Neural crest cell (in vitro differentiated cells): ENCODE results near the gene TXNDC15. TPM values are rescaled to one million over a fixed set of nuclear protein-coding genes. Genes with fewer than 3 reads are reported as not detected.

ENCODE experiments used
- DNase-seq: peaks from one replicate; pipeline ENCODE4 v3.0.0; 2021; ENCODE audit warnings: low read depth, mixed read lengths, low spot score
- H3K27ac Mint-ChIP-seq: one replicate; pipeline ENCODE4 v1.8.0; 2021; ENCODE audit warnings: mild to moderate bottlenecking, mixed read lengths; ENCODE audit not compliant: unreplicated experiment
- H3K27me3 Mint-ChIP-seq: 2 replicates; pipeline ENCODE4 v1.8.0; 2021; ENCODE audit warnings: low read depth, mild to moderate bottlenecking, mixed read lengths
- H3K36me3 Mint-ChIP-seq: 2 replicates; pipeline ENCODE4 v1.8.0; 2021; ENCODE audit warnings: low read depth, mild to moderate bottlenecking, mixed read lengths
- H3K4me1 Mint-ChIP-seq: 2 replicates; pipeline ENCODE4 v1.8.0; 2021; ENCODE audit warnings: mixed read lengths
- H3K4me3 Mint-ChIP-seq: one replicate; pipeline ENCODE4 v1.8.0; 2021; ENCODE audit warnings: mild to moderate bottlenecking, mixed read lengths
- H3K9me3 Mint-ChIP-seq: 2 replicates; pipeline ENCODE4 v1.8.0; 2021; ENCODE audit warnings: mixed read lengths
- CTCF ChIP-seq: fragments of 200-600 bp; sonication (generic); conservative IDR thresholded peaks from 2 replicates; pipeline ENCODE4 v1.5.0; 2021; ENCODE audit warnings: antibody characterized with exemption, mild to moderate bottlenecking
- total RNA-seq: library from RNA; stranded (reverse); gene quantifications from 2 replicates; pipeline ENCODE4 v1.2.1, GENCODE V29; 2021

TXNDC15 gene
- total RNA-seq, 1 donor from 2014 or later: 47.0 TPM

DNA sequence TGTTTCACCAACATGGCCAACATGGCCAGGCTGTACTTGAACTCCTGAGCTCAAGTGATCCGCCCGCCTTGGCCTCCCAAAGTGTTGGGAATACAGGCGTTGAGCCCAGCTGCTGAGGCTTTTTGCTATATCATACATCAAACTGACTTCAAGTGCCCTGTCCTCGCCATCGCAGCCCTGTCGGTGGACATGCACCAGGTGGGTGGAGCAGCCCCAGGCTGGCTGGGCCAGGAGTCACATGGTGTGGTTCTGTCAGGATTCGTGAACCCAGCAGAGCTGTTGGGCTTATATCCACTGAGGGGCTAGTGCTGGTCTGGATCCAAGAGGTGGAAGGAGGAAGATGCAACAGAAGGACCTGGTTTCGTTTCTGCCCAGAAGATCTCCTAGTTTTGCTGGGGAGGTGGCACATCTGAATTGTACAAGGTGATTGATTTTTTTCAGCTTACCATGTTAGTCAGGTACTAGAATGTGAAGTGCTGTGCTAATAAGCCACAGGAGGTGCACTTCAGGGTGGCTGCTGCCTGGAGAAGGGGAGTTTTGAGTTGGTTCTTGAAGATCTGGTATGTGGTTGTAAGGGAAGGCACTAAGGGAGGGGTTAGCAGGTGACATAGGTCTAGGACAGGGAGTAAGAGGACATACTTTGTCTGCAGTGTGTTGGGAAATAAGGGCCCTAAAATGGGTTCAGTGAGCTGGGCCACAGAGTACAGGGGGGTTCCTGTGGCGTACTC lies 46.8 kb downstream of the TXNDC15 start:
- TF ChIP-seq CTCF: no peak
- Mint-ChIP-seq H3K27ac (no peak overlapping the region), H3K36me3 (peaks cover 6% of the 10 kb centered on the region), H3K4me1 (no peaks in the 10 kb centered on the region), H3K4me3 (no peak overlapping the region), H3K27me3 (no peaks in the 10 kb centered on the region), H3K9me3 (no peaks in the 10 kb centered on the region)
- DNase-seq: no peak

DNA sequence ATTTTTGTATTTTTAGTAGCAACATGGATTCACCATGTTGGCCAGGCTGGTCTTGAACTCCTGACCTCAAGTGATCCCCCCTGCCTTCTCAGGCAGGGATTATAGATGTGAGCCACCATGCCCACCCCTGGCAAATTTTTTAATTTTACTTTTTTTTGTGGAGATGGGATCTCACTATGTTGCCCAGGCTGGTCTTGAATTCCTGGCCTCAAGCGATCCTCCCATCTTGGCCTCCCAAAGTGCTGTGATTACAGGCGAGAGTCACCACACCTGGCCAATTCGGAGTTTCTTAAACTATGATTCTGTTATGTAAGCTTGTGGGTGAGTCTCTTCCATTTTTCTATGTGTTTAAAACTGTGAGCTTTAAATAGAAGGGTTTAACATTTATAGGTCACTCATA lies 58.3 kb downstream of the TXNDC15 start:
- H3K4me3 Mint-ChIP-seq: no peak overlapping the region
- H3K9me3 Mint-ChIP-seq: no peaks in the 10 kb centered on the region
- H3K27ac Mint-ChIP-seq: no peak overlapping the region
- no peak for TF ChIP-seq CTCF
- no peaks in the 10 kb centered on the region for H3K4me1 Mint-ChIP-seq
- no peak for DNase-seq
- no peaks in the 10 kb centered on the region for H3K27me3 Mint-ChIP-seq
- H3K36me3 Mint-ChIP-seq: peaks cover 3% of the 10 kb centered on the region

DNA sequence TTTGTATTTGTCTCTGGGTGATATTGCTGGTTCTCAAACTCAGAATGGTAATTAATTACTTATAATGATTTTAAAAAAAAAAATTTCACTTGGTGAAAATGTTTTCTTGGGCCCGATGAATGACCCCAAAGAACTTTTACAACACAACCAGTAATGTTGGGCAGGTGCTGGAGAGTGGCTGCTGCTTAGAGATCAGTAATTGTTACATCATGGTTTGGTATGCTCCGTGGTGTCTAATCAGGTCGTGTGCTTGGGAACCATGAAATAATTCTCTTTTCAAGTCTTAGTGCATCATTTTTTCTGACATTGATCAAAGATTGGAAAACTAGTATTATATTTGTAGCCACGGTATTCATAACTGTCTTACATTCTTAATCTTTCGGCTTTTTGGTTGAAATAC lies 60.0 kb downstream of the TXNDC15 start:
- Mint-ChIP-seq H3K4me3 (no peak overlapping the region), H3K9me3 (no peaks in the 10 kb centered on the region), H3K27ac (peak overlapping the region; percentile 12), H3K36me3 (no peaks in the 10 kb centered on the region), H3K4me1 (peaks cover 4% of the 10 kb centered on the region), H3K27me3 (no peaks in the 10 kb centered on the region)
- no peak for DNase-seq
- no peak for TF ChIP-seq CTCF

DNA sequence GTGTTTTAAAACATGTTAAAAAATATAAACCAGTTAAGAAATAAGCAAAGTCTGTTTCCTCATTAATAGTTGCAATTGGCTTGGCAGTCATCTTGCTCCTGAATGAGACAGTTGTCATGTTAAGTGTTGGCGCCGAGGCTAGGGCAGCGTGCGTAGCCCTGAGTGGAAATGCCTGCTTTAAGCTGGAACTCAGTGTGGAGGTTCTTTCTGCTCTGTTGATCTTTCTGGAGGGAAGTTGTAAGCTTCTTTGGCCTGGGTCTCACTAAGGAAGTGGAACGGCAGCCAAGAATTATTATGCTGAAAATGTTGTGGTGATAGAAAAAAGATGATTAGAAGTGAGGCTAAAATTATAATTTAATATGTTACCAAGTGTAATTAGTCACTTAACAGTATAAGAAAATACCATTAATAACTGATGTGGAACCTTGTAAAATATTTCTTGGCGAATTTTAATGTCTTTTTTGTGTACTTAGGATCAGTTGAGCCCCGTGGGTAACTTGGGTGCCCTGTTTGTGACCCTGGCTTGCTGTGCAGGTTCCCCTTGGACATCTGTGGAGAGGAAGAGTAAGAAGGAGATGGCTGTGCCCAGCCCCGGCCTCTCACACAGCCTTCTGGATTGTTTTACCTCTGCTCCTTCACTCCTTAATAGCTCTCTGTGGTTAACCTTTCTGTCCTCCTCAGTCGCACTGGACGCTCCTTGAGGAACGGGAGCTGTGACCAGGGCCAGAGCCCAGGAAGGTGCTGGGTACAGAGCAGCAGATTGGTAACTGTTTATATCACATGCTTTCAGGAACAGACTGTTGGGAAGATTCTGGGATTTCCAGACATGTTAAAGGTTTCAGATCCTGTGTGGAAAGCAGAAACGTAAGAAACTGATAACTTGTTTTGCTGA lies 61.8 kb downstream of the TXNDC15 start:
- Mint-ChIP-seq H3K36me3 (no peaks in the 10 kb centered on the region), H3K27ac (no peak overlapping the region)

DNA sequence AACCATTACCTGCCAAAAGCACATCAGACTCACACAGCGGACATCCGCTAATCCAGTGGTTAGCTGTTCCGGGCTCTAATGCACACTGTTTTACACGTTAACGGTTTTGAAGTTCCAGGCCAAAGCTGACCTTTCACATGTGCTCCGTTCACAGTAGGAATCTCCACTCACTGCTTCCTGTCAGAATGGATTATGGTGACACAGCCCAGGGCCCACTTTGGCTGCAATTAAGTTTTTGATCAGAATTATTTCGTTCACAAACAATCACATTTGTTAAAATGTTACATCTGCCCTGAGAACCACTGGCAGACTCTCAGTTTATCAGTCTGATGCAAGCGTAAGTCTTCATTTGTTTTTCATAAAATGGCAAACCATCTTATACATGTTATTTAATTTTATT lies 63.4 kb downstream of the TXNDC15 start:
- DNase-seq: no peak
- Mint-ChIP-seq H3K9me3 (no peaks in the 10 kb centered on the region), H3K4me3 (no peak overlapping the region), H3K27me3 (no peaks in the 10 kb centered on the region), H3K27ac (no peak overlapping the region), H3K4me1 (peaks cover 4% of the 10 kb centered on the region), H3K36me3 (peaks cover 2% of the 10 kb centered on the region)
- no peak for TF ChIP-seq CTCF

More for the DNA sequence above, 61.8 kb downstream of the TXNDC15 start:
- Mint-ChIP-seq H3K9me3 (no peaks in the 10 kb centered on the region), H3K4me1 (peaks cover 4% of the 10 kb centered on the region), H3K4me3 (no peak overlapping the region), H3K27me3 (no peaks in the 10 kb centered on the region)
- DNase-seq: no peak
- no peak for TF ChIP-seq CTCF
